Measurements from ENCODE around the gene ATP8B4. TPM values are rescaled to one million over a fixed set of nuclear protein-coding genes. Genes with fewer than 3 reads are reported as not detected.
A peak's percentile ranks its signal among the peaks of the same experiment; 100 is the strongest.

ATP8B4 gene
- total RNA-seq, 6 donors from 2014 or later: 2.2 to 9.4 (median 5.4) TPM

DNA sequence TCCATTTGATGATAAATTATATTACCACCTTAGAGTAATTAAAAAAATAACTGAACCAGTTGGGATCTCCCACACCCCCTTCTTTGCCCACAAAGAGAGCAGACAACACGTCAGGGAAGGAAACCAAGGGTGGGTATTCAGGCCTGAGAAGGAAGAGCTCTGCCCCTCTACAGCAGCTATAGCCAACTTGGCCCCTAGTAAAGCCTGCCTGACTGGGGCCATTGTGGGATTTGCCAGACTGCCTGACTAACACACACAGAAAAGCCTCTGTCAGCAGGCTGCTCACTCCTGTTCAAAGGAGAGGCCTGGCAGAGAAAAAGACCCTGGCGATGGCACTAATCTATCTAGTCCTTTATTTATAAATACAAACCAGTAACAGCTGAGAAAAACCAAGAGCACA lies 41.4 kb downstream of the ATP8B4 start:
- H3K27ac ChIP-seq: no peak overlapping the region
- no peak for TF ChIP-seq POLR2AphosphoS5 (IDR thresholded peaks at IDR 0.05)
- no peak for TF ChIP-seq EP300 (IDR thresholded peaks at IDR 0.05)
- TF ChIP-seq, protein P1, sequence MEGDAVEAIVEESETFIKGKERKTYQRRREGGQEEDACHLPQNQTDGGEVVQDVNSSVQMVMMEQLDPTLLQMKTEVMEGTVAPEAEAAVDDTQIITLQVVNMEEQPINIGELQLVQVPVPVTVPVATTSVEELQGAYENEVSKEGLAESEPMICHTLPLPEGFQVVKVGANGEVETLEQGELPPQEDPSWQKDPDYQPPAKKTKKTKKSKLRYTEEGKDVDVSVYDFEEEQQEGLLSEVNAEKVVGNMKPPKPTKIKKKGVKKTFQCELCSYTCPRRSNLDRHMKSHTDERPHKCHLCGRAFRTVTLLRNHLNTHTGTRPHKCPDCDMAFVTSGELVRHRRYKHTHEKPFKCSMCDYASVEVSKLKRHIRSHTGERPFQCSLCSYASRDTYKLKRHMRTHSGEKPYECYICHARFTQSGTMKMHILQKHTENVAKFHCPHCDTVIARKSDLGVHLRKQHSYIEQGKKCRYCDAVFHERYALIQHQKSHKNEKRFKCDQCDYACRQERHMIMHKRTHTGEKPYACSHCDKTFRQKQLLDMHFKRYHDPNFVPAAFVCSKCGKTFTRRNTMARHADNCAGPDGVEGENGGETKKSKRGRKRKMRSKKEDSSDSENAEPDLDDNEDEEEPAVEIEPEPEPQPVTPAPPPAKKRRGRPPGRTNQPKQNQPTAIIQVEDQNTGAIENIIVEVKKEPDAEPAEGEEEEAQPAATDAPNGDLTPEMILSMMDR (IDR thresholded peaks at IDR 0.05): no peak
- TF ChIP-seq POLR2A (IDR thresholded peaks at IDR 0.05): no peak
- ATAC-seq (ENCODE audit: low FRiP score in 2 of 2): peak in 1 of 2 donors; percentile 63

DNA sequence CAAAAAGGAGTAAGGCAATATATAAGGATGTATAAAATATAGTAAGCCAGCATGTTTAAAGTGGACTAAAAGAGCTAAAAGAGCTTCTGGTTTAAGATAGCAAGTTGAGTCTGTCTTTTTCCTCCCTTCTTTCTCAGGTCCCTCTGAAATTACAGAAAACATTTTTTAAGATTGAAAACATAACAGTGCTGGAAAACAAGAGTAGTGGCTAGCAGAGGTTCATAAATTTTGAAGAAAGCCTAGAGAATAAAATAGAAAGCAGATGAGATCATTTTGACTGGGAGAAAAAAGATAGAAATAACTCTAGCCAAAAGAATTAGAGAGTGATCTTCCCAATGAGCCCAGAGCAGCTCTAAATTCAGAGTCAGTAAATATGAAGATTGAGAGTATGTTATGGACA lies 41.9 kb downstream of the ATP8B4 start:
- TF ChIP-seq EP300 (IDR thresholded peaks at IDR 0.05) (no peak), POLR2A (IDR thresholded peaks at IDR 0.05) (no peak), POLR2AphosphoS5 (IDR thresholded peaks at IDR 0.05) (no peak)
- TF ChIP-seq, protein P1 (IDR thresholded peaks at IDR 0.05): no peak
- Histone ChIP-seq H3K27ac (no peak overlapping the region), H3K4me1 (no peaks in the 10 kb centered on the region), H3K36me3 (no peaks in the 10 kb centered on the region), H3K9me3 (no peaks in the 10 kb centered on the region), H3K27me3 (no peaks in the 10 kb centered on the region), H3K4me3 (no peak overlapping the region)
- ATAC-seq (ENCODE audit: low FRiP score in 2 of 2): peak in 1 of 2 donors; percentile 52
- no peak for DNase-seq

More for the DNA sequence above, 41.4 kb downstream of the ATP8B4 start:
- H3K36me3 ChIP-seq: no peaks in the 10 kb centered on the region
- no peak overlapping the region for H3K4me3 ChIP-seq
- H3K4me1 ChIP-seq: no peaks in the 10 kb centered on the region
- H3K9me3 ChIP-seq: no peaks in the 10 kb centered on the region
- no peaks in the 10 kb centered on the region for H3K27me3 ChIP-seq
- 56 to 60% methylated on average over 2 of the region's 2 CpGs for WGBS, 2 donors
- no peak for DNase-seq

DNA sequence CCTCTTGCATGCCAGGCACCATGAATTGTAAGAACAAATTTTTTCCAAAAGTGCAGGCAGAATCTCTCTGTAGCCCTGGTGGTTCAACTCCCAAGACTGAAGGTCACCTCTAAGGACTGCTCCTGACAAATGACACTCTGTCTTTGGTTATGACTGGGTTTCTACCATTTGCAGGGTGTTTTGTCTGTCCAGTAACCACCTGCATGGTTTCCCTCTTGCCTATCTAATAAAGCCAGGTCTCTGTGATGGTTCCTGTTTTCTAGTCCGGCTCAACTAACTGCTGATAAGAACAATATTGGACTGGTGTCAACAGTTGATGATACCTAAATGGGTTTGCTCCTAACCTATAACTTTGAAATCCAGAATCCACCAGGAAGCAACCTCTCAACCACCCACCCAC lies 43.7 kb downstream of the ATP8B4 start:
- Histone ChIP-seq H3K4me1 (no peaks in the 10 kb centered on the region), H3K9me3 (no peaks in the 10 kb centered on the region), H3K4me3 (no peak overlapping the region), H3K27me3 (no peaks in the 10 kb centered on the region), H3K27ac (no peak overlapping the region), H3K36me3 (no peaks in the 10 kb centered on the region)
- no peak for ATAC-seq (ENCODE audit: low FRiP score in 2 of 2)
- no peak for TF ChIP-seq POLR2AphosphoS5 (IDR thresholded peaks at IDR 0.05)
- TF ChIP-seq POLR2A (IDR thresholded peaks at IDR 0.05): no peak
- no peak for TF ChIP-seq EP300 (IDR thresholded peaks at IDR 0.05)
- TF ChIP-seq, protein P1 (IDR thresholded peaks at IDR 0.05): no peak
- no peak for DNase-seq
- 71 to 94% methylated on average over 1 of the region's 1 CpG for WGBS, 2 donors

DNA sequence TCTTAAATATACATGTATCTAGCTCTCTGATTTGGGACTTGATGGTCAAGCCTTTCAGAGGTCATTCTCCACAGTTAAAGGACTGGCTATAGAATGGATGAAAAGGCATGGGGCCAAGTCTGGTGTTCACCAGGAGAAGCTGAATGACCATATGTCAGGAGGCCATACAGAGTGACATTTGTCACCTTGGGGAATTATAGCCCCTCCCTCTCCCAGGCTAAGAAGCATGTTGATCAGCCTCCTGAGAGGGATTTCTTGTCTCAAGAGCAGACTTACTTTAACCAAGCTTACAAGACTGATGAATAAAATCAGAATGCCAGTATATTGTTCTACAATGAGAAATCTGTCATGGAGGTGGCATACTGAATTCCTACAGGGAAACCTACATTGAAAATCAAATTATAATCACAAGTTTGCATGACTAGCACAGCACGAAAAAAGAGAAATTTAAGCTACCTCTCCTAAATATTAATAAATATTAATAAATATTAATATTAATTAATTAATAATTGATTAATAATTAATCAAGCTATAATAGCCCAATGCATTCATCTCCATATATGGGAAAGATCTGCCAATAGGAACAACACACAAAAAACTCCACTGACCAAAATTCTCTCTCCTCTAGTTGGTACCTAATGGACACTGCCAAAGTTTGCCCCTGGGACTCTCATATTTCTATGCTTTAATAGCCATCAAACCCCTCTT lies 47.3 kb downstream of the ATP8B4 start:
- no peak overlapping the region for H3K27ac ChIP-seq
- DNase-seq (no peak), ATAC-seq (ENCODE audit: low FRiP score in 2 of 2) (no peak)
- no peaks in the 10 kb centered on the region for H3K36me3 ChIP-seq
- H3K9me3 ChIP-seq: no peaks in the 10 kb centered on the region
- WGBS, 2 donors: 77 to 88% methylated on average over 1 of the region's 1 CpG
- H3K4me1 ChIP-seq: no peaks in the 10 kb centered on the region
- H3K27me3 ChIP-seq: no peaks in the 10 kb centered on the region
- TF ChIP-seq POLR2A (IDR thresholded peaks at IDR 0.05) (no peak), EP300 (IDR thresholded peaks at IDR 0.05) (no peak), POLR2AphosphoS5 (IDR thresholded peaks at IDR 0.05) (no peak)
- TF ChIP-seq, protein P1 (IDR thresholded peaks at IDR 0.05): no peak
- no peak overlapping the region for H3K4me3 ChIP-seq

DNA sequence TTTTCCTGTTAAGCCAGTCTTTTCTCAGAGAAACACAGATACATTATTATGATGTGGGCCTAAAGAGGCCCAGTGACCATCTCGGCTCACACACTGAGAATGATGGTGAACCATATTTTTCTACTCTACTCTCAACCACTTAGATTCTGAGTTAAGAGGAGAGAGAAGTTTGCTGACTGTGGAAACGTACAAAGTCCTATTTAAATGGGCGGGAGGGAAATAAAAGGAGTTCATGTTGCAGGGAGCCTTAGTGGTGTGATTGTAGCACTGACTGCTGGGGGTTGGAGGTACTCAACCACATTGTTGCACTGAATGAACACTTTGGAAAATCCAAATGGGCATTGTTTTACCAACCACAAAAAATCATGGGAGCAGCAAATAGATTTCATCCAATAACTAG lies 51.0 kb downstream of the ATP8B4 start:
- ATAC-seq (ENCODE audit: low FRiP score in 2 of 2): no peak
- WGBS, 2 donors: 83 to 84% methylated on average over 3 of the region's 3 CpGs

More for the DNA sequence above, 51.0 kb downstream of the ATP8B4 start:
- TF ChIP-seq, protein P1 (IDR thresholded peaks at IDR 0.05): no peak
- TF ChIP-seq EP300 (IDR thresholded peaks at IDR 0.05) (no peak), POLR2AphosphoS5 (IDR thresholded peaks at IDR 0.05) (no peak), POLR2A (IDR thresholded peaks at IDR 0.05) (no peak)
- Histone ChIP-seq H3K36me3 (no peaks in the 10 kb centered on the region), H3K4me1 (no peaks in the 10 kb centered on the region), H3K9me3 (no peaks in the 10 kb centered on the region), H3K27me3 (no peaks in the 10 kb centered on the region), H3K4me3 (no peak overlapping the region), H3K27ac (no peak overlapping the region)
- DNase-seq: no peak

Data from upper lobe of left lung (tissue), 6 donors.